Measurements from ENCODE around the gene METRNL.

Gene METRNL

DNA sequence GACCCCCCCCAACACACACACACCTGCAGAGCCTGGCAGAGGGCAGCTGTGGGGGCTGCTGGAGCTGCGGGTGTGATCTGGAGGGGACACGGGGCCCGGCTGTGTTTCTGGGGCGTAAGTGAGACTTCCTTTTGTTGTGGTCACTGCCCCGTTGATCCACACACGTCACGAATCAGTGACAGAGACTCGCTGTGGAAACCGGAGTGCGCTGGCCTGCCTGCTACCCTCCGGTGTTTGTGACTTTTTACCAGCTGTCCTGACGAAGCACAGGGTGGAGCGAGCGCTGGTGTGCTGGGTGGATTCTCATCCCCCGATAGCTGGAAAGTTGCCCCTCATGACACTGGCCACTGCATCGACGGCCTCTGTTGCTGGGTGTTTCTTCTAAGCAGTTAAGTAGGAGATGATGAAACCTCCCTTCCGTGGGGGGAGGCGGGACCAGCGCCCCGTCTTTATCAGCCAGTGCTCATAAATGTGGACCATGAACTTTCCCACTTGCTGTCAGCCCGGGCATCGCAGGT, 2.3 kb downstream of the METRNL start:
- no peak for DNase-seq

DNA sequence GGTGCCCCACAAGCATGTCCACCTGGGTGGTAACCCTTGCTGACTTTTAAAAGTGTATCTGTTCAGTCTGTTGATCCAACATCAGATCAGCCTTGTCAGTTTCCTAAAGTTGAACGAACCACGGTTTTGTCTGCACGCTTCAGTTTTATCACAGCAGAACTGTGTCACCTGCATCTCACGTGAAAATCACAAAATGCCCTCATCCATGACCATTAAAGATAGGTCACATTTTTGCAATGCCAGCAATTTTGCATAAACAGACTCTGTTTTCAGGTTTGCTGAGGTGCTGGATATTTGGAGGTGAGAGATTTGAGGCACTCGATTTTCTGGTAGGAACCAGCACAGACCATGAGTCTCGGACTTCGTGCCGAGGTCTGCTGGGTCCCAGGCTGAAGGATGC, 3.0 kb downstream of the METRNL start:
- no peak for DNase-seq

DNA sequence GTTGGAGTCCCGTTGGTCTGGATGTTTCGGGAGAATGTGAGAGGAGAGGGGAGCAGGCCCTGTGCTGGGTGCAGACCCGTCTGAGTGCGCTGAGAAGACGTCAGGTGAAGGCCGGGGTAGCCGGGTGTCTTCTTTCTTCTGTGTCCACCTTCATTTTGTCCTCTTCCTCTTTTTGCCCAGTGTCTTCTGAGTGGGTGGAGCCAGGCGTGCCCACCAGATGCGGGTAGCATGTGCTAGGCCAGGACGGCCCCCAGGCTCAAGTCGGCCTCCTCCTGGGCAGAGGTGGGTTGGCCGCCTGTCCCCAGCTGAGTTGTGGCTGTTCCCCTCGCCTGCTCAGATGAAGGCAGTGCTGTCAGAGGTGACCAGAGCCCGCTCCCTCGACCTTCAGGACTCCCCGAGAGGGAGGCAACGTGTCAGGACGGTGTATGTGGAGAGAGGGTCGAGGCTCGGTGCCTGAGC, 3.5 kb downstream of the METRNL start:
- DNase-seq: no peak

DNA sequence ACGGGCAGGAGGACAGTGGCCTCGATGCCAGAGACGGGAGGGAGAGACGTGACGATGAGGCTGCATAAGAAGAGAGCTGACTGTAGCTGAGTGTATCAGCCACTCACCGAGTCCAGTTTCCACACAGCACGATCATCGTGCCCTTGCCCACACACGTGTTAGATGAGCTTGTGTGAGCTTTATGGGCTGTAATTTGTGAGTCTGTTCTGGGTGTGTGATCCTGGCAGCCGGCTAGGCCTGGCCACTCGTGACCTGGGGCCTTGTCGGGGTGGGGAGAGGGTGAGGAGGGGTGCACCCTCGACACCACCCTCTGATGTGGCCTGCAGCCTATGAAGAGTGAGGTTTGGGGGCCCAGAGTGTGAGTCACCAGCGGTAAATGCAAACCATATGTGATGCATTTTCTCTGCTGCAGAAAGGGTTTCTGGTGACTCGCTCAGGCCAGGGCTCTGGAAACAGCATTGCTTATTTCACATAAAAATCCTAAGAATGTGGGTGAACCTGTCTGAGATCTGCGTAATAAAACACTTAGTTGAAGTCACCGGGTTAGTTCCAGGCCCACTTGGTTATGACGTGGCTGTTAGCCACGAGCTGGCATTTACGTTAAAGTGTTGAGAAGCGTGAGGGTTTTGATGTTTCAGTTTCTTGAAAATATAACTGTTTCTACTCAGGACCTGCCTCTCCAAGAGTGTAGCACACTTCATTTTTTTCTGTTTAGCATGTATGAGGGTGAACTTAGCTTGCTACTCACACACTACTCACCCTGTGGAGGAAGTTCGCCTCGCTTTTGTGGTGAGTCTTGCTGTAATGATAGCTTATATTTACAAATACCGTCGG, 4.2 kb downstream of the METRNL start:
- peak; percentile 97 for DNase-seq

DNA sequence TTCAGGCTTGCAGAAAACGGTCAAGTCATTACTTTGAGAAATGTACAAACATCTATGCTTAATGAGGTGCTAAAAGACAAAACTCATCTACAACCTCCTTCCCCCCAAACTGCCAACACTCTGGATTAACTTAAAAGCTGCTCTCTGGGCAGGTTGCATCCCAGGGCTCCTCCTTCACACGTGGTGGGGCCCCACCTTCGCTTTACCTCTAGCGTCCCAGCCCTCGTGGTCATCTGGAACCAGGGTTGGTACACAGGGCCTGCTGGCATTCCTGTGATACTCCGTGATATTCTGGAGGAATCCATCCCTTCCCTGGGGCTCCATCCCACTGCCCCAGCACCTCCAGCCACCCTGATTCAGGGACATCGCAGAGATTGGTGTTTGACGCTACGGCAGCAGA, 4.8 kb downstream of the METRNL start:
- DNase-seq: no peak

DNA sequence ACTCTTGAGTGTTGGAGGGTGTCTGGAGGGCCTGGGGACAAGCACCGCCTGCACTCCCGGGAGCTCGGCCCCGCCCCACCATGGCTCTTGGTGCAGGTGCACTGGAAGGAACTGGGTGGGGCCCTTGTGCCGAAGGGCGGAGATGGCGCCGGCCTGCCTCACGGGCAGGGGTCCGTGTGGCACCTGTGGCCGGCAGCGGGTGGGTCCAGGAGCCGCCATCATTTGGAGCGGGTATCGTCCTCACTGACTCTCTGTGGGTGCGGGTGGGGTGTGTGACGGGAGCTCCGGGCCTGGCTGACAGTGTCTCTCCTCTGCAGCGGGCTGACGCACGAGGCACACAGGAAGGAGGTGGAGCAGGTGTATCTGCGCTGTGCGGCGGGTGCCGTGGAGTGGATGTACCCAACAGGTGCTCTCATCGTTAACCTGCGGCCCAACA, 5.2 kb downstream of the METRNL start:
- no peak for DNase-seq

DNA sequence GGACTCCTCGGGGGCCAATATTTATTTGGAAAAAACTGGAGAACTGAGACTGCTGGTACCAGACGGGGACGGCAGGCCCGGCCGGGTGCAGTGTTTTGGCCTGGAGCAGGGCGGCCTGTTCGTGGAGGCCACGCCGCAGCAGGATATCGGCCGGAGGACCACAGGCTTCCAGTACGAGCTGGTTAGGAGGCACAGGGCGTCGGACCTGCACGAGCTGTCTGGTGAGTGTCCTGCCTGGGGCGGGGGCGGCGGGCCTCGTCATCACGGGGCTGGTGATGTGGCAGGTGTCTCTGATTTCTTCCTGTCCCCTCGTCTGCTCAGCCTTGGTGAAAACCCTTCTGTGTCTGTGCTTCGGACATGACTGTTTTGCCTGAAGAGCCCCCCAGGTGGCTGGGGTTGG, 5.7 kb downstream of the METRNL start:
- peak; percentile 75 for DNase-seq

DNA sequence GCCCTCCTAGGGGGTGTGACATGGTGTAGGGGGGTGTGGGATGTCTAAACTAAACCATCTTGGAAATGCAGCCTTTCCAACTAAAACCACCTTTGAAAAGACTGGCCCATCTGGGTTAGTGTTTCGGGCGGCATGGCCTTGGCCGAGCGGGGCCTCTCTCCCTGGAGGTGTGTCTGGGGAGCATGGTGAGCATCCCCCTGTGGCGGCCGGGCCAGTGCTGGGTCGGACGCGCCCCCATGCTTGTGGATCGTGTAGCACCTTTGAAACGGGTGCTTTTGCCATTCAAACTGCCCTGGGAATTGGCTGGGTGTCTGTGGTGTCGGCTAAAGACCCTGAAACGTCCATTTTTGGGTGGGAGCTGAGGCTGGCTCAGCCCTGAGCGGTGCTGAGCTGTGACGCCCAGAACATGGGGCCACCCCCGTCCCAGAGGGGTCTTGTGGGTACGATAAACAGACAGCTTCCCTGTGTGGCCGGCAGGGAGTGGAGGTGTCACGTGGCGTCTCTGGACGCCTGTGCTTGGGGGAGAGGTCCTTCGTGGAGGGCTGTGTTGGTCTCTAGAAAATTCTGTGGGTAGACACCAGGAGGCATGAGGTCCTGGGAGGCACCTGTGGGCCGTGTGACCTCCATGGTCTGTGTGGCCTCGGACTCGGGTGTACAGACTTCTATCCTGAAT, 6.3 kb downstream of the METRNL start:
- DNase-seq: no peak

DNA sequence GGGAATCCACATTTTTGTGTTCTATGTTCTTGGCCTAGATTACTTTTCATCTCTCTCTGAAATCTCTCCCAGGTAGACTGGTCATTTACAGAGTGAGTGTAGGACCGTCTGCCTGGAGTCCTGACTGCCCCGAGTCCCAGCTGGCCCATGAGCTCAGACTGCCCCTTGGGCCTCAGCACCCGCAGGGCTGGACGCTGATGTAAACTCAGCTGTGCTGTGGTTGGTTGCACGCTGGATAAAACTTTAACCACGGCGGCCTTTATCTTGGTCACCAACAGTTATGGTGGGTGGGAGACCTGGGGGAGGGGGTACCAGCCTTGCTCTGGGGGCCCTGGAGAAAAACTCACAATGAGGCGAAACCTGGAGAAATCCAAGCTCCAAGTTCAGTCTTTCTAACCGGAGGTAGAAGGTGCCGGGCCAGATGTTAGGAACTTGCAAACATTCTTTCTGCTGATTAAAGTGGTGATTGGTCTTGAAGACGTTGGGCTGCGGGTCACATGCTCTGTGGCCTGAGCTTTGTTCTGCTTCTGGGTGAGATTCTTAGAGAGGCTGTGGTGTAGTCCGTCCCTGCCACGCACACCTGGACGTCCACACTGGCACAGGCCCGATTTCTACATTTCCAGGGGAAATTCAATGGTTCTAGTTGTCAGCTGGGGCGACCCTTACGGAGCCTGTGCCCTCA, 6.9 kb downstream of the METRNL start:
- no peak for DNase-seq

DNA sequence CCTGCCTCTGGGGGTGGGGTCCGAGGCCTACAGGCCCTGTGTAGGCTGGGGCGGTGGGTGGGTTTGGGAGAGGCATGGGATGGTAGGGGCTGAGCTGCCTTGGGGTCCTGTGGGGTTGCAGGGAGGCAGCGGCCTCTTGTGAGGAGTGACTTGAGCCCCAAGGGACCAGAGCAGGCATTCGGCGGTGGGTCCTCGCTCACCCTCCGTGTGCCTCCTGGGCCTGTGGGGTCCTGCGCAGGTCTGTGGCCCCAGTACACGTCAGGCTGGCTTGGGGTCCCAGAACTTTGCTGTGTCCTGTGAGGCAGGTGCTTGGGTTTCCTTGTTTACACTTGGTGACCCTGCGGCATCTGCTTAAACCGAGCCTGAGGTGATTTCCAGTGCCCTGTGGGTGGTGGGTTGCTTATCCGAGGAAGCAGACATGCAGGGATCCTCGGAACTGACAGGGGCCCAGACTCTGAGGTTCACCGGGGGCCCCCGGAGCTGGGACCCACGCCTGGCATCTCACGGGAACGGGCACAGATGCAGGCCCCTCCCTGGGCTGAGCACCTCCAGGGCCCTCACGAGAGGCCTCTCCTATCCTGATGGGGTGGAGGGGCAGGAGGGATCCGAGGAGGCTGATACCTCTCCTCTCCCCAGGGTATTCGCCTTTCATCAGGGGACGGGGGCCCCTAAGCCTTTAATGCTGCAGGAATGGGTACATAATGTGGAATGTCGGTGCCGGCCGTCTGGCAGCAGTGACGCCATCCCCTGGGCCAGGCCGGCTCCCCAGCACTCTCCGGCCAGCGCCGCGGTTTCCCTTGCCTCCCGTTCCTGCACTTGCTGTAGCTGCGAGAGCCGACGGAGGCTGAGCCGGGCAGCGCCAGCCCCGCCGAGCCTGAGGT, 7.7 kb downstream of the METRNL start:
- no peak for DNase-seq

DNA sequence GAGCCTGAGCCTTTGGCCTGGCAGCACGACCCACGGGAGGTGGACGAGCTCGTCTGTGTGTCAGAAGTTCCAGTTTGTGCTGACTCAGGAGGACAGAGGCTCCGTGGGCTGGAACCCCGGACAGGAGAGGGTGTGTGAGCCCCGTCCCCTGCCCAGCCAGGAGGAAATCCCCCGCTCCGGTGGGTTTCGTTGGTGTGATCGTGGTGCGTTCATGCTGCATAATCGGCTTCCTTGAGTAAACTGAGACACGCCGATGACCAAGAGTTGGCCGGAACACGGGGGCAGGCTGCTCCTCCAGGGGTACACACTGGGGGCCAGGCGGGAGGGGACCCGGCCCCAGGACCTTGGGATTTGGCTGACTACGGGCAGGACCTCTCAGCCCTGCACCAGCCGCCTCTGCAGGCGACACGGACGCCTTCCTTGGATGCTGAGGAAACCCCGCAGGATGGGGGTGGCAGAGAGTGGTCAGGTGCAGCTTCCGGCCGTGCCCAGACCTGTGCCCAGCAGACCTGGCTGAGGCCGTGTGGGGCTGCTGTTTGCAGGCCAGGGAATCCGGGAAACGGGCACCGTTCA, 8.5 kb downstream of the METRNL start:
- no peak for DNase-seq

DNA sequence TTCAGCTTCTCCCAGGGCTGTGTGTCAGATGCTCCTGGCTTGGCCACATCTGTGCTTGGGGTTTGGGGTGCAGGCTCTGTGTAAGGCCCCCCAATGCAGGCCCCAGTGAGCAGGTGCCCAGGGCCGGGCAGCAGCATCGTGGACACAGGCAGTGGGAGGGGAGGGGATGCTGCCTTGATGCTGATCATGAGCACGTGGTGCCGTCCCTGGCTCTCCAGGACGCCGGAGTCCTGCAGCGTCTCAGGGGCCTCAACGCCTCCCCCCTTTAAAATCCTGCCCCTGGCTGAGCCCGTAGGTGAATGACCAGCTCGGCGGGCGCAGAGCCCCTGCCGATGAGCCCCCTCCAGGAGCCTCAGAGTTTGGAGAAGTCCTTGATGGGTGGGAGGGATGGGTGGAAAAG, 9.0 kb downstream of the METRNL start:
- DNase-seq: no peak

DNA sequence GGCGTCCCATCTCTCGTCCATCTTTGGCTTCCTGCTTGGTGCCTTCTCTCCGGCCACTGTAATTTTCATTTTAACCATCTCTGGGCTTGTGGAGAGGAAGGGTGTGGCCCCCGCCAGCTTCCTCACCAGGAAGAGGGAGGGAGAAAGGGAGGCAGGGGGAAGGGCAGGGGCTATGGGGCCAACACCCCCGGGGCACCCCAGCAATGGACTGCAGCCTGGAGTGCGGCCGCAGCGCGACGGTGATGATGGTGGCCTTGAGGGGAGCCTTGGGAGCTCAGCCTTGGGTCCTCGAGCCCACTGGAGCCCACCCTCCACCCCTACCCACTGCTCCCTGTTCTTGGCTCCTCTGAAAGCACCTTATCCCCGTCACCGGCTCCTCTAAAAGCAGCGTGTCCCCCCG, 9.5 kb downstream of the METRNL start:
- DNase-seq: no peak

DNA sequence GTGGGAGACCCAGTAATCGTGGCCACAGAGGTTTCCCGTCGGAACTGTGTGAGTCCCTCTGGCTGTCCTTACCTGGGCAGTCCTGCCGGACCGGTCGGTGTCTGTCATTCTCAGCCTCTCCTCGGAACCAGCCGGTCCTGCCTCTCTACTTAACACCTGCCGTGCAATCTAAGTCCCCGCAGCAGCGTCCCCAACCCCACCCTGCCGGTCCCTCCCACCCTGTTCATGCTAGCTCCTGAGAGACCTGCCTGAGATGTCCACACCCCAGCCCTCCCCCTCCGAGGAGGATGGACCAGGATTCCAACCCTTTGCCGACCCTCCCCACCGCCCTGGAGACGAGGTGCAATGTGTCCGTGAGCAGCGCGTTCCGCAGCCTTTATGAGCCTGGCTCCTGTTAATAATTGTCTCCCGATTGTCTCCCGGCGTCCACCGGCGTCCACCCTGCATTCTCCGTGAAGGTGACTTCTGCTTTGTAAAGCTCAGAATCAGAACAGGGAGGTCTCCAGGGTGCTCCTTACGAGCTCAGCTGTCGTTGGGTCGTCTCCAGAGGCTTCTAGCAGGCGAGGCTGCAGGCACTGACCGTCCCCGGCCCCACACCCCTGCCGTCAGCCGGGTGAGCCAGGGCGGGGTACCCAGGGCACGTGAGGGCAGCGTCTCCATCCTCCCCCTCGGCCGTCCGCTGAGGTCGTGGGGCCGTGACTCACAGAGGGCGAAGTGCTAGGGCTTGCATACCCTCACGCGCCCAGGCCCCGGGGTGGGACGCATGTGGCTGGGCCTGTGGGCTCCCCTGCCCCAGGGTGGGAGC, 10.1 kb downstream of the METRNL start:
- DNase-seq: peak; percentile 79

DNA sequence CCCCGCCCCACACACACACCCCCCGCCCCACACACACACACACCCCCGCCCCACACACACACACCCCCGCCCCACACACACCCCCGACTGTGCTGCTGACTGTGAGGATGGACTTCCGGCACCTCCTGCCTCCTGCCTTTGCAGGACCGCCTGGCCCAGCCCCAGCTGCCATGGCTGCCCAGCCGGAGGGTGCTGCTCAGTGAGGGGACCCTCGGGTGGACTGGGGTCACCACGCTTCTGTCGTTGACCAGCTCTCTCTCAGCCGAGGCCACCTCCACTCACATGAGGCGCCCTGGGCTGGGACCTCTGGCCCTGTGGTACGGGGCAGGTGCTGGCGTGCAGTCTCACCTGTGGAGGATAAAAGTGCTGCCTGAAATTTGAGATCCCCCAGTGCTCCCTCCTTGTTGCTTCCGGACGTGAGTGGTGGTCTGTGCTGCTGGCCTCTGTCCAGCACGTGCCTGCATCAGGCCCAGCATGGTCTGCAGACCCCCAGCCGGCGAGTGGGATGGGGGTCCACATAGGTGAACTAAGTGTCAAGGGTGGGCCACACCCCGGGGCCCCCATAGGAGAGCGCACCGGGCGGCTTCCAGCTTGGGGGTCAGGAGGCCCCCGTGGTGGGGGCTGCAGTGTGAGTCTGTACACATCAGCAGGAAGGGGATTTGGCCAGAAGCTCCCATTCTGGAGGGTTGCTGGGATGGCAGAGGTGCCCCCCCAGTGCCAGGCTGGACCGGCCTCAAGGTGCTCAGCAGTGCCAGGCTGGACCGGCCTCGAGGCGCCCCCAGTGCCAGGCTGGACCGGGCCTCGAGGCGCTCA, 11.2 kb downstream of the METRNL start:
- no peak for DNase-seq

DNA sequence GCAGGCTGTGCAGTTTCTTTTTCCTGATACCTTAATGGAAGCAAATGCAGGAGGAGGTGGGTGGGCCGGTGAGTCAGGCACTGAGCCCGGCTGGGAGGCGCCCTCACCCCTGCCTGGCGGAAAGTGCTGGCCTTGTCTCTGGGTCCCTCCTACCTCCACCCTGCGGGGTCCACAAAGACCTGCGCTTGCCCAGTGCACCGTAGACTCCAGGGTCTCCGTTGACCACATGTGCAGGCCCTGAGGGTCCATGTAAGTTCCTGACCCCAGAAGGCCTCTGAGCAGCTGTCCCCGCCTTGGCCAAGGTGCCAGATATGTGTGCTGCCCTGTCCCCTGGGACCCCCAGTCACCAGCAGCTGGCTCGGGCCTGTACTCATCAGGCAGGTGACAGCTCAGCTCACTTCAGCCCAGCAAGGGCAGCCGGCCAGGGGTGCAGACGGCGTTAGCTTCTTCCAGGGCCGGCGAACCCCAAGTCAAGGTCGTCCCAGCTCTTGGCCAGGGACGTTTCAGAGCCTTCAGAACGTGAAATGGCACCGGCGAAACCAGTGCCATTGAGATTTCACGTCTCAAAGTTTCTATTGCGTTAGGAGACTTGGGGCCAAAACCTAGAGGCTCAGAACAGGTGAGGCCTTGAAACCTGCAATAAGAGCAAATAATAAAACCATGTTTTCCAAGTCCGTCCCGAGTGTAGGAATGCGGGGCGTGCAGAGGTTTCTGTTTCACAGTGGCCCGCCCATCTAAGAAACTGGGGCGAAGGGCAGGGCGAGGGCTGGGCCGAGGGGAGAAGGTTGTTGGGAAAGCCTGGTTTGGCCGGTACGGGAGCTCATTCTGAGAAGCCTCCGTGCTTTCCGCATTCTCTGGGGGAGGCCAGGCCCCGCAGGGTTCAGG, 12.1 kb downstream of the METRNL start:
- DNase-seq: no peak

DNA sequence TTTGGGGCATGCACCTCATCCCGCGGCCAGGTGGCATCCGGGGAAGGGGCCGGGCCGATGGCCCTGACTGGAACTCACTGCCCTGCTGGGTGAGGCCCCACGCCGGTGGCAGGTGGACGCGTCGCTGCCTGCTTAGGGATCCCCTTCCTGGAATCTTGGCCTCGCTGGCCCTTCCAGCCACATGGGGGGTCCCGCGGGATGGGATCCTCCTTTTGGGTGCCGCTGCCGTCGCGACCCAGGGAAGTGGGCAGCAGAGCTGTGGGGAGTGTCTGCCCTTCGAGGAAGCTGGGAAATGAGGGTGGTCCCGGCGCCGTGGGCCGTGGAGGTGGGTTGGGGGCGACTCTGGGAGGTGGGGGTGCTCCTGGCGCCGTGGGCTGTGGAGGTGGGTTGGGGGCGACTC, 12.8 kb downstream of the METRNL start:
- DNase-seq: no peak

DNA sequence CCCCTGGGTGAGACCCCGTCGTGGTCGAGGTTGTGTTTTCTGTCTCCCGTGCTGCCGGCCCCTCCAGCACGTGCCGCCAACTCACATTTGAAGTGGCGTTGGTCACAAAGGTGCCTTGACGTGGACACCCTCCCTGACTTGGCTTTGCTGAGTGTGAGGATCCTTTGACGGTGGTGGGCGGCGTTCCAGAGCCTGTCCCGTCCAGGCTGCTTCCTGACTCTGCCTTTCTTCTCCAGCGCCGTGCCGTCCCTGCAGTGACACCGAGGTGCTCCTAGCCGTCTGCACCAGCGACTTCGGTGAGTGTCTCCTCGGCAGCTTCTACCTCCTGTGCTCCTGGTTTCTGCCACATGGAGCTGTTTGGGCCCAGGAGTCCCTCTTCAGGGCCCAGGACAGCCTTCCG, 13.5 kb downstream of the METRNL start:
- no peak for DNase-seq

DNA sequence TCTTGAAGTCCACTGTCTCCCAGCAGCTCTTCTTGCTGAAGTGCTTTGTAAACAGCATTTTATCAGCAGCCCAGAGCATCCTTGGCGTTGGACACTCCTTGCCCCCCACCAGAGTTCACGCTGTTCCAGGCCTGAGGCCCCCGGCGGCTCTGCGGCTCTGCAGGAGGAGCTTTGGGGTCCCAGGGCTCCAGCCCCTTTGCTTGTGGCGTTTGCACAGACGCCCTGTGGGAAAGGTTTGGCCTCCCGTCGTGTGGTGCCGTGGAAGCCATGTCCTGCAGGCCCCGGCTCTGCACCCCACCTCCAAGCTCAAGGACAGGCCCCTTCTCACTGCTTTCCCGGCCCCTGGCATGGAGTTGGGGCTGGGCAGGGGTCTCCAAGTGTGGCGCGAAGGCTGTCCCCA, 14.1 kb downstream of the METRNL start:
- DNase-seq: no peak

Data from islet precursor cell (in vitro differentiated cells).